Tibial nerve (tissue), 4 donors: ENCODE data around the gene WWC2. TPM values are rescaled to one million over a fixed set of nuclear protein-coding genes. Genes with fewer than 3 reads are reported as not detected.

ENCODE experiments used
- DNase-seq, 2 donors: peaks; one replicate each; pipeline ENCODE4 v3.0.0-alpha.2; 2019; ENCODE audit warnings: low spot score in 2 of 2
- H3K27ac ChIP-seq, 4 donors: fragments of 200-600 bp; sonication (generic) in 3 of 4; one replicate each; pipeline ENCODE4 v1.5.1; 2017 to 2019; ENCODE audit warnings: mild to moderate bottlenecking in 1 of 4
- H3K27me3 ChIP-seq, 2 donors: fragments of 200-600 bp; sonication (generic) in 1 of 2; one replicate each; pipeline versions ENCODE4 v1.5.1 to v1.6.0; 2017 to 2019
- H3K36me3 ChIP-seq, 3 donors: fragments of 200-600 bp; sonication (generic); one replicate each; pipeline ENCODE4 v1.5.1; 2018 to 2019
- H3K4me1 ChIP-seq, 4 donors: fragments of 200-600 bp; sonication (generic) in 3 of 4; one replicate each; pipeline ENCODE4 v1.5.1; 2017 to 2019
- H3K4me3 ChIP-seq, 4 donors: fragments of 200-600 bp; sonication (generic) in 3 of 4; one replicate each; pipeline ENCODE4 v1.5.1; 2017 to 2019; ENCODE audit warnings: mild to moderate bottlenecking in 1 of 4, moderate library complexity in 1 of 4
- H3K9me3 ChIP-seq, 4 donors: fragments of 200-600 bp; sonication (generic) in 3 of 4; one replicate each; pipeline ENCODE4 v1.5.1; 2017 to 2019
- CTCF ChIP-seq, 5 experiments: fragments of 200-600 bp in 3 of 5; fragments of 450-650 bp in 2 of 5; sonication (generic) in 3 of 5; IDR thresholded peaks; one replicate each; pipeline ENCODE4 v1.5.1; 2016 to 2019; ENCODE audit warnings: antibody characterized with exemption in 5 of 5, mild to moderate bottlenecking in 3 of 5, moderate library complexity in 2 of 5
- EP300 ChIP-seq, 2 donors: sonication (generic); formaldehyde crosslinking; IDR thresholded peaks; one replicate each; pipeline ENCODE4 v1.6.1; 2017; ENCODE audit warnings: antibody characterized with exemption in 2 of 2, mild to moderate bottlenecking in 1 of 2
- POLR2A ChIP-seq, 2 donors: fragments of 450-650 bp; IDR thresholded peaks; one replicate each; pipeline ENCODE4 v1.6.1; 2017; ENCODE audit warnings: antibody characterized with exemption in 2 of 2, mild to moderate bottlenecking in 2 of 2, moderate library complexity in 2 of 2
- WGBS, 2 donors: methylation state at CpG; one replicate each; pipeline ENCODE4 v1.1.5; 2018; 5-methylcytosine and 5-hydroxymethylcytosine counted together
- total RNA-seq, 4 donors: library from RNA; depleted of rRNA; stranded (reverse); fragments of >200 nt; gene quantifications; one replicate each; pipeline ENCODE4 v1.1.0, GENCODE V29; 2016

The WWC2 gene
- total RNA-seq, 4 donors from 2014 or later, result 38.2 to 60.9 (median 42.9) TPM

GRCh38 chr4:183348706-183349659, 249.9 kb downstream of the WWC2 start:
- WGBS, 2 donors, result 64 to 70% methylated on average over 17 of the region's 17 CpGs
- TF ChIP-seq CTCF (IDR thresholded peaks at IDR 0.05), result no peak
- TF ChIP-seq POLR2A (IDR thresholded peaks at IDR 0.05), result no peak
- no peak for TF ChIP-seq EP300 (IDR thresholded peaks at IDR 0.05)
- no peak for DNase-seq

GRCh38 chr4:183349673-183350072, 250.6 kb downstream of the WWC2 start:
- DNase-seq, result no peak
- TF ChIP-seq POLR2A (IDR thresholded peaks at IDR 0.05) (no peak), CTCF (IDR thresholded peaks at IDR 0.05) (no peak), EP300 (IDR thresholded peaks at IDR 0.05) (no peak)
- Histone ChIP-seq H3K4me3 (no peak overlapping the region), H3K36me3 (no peaks in the 10 kb centered on the region), H3K4me1 (peaks cover 0 to 3% (median 0%) of the 10 kb centered on the region in 4 donors), H3K9me3 (no peaks in the 10 kb centered on the region), H3K27me3 (no peaks in the 10 kb centered on the region), H3K27ac (no peak overlapping the region)
- WGBS, 2 donors, result 82 to 84% methylated on average over 9 of the region's 9 CpGs

More at GRCh38 chr4:183348706-183349659, 249.9 kb downstream of the WWC2 start:
- Histone ChIP-seq H3K9me3 (no peaks in the 10 kb centered on the region), H3K4me1 (peaks cover 0 to 3% (median 0%) of the 10 kb centered on the region in 4 donors), H3K4me3 (no peak overlapping the region), H3K27ac (no peak overlapping the region), H3K36me3 (no peaks in the 10 kb centered on the region), H3K27me3 (no peaks in the 10 kb centered on the region)

DNA sequence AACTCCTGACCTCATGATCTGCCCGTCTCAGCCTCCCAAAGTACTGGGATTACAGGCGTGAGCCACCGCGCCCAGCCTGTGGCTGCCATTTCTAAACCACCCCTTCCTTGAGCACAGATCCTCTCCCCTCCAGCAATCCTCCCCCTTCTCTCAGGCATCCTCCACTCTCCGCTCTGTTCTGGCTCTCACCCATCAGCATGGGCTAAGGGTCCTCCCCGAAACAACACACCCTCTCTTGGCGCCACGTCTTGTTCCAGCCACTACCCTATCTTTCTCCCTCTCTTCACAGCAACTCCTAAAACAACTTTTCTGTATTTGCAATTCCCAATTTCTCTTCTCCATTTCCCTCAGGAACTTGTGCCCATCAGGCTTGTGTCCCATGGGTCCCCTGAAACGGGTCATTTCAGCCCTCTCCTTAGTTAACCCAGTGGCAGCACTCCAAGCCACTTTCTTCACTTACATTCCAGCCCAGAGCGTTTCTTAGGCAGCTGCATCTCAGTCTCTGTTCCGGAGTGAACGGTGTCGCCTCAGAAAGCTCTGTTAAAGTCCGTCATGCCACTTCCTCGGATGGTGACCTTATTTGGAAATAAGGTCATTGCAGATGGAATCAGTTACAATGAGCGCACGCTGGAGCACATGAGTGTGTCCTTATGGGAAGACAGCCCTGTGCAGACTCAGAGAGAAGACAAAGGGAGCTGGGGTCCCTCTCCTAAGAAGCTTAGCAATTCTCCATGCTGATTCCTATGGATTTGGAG, 251.4 kb downstream of the WWC2 start:
- 69 to 80% methylated on average over 17 of the region's 17 CpGs for WGBS, 2 donors
- H3K9me3 ChIP-seq, result no peaks in the 10 kb centered on the region
- no peaks in the 10 kb centered on the region for H3K27me3 ChIP-seq
- H3K27ac ChIP-seq, result no peak overlapping the region
- DNase-seq, result no peak
- H3K4me1 ChIP-seq, result peaks cover 0 to 3% (median 0%) of the 10 kb centered on the region in 4 donors
- TF ChIP-seq EP300 (IDR thresholded peaks at IDR 0.05), result no peak
- TF ChIP-seq POLR2A (IDR thresholded peaks at IDR 0.05), result no peak
- no peak for TF ChIP-seq CTCF (IDR thresholded peaks at IDR 0.05)
- H3K36me3 ChIP-seq, result no peaks in the 10 kb centered on the region
- H3K4me3 ChIP-seq, result no peak overlapping the region

DNA sequence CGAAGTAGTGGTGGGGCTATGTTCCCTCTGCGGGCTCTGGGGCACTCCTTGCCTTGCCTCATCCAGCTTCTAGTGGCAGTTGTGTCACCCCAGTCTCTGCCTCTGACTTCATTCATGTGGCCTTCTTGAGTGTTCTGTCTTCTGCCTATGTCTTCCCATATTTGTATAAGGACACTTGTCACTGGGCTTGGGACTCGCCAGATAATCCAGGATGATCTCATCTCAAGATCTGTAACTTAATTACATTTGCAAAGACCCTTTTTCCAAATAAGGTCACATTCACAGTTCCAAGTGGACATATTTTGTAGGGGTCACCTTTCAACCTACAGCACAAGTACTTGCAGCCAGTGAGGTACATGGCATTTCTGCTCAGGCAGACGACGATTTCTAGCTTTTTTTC, 253.5 kb downstream of the WWC2 start:
- no peak for DNase-seq
- H3K4me3 ChIP-seq, result no peak overlapping the region
- H3K36me3 ChIP-seq, result no peaks in the 10 kb centered on the region
- TF ChIP-seq POLR2A (IDR thresholded peaks at IDR 0.05) (no peak), CTCF (IDR thresholded peaks at IDR 0.05) (no peak), EP300 (IDR thresholded peaks at IDR 0.05) (no peak)
- peaks cover 0 to 3% (median 0%) of the 10 kb centered on the region in 4 donors for H3K4me1 ChIP-seq
- H3K9me3 ChIP-seq, result no peaks in the 10 kb centered on the region
- no peaks in the 10 kb centered on the region for H3K27me3 ChIP-seq
- H3K27ac ChIP-seq, result no peak overlapping the region
- 79 to 87% methylated on average over 5 of the region's 5 CpGs for WGBS, 2 donors

- WGBS, 2 donors, result 82 to 90% methylated on average over 8 of the region's 8 CpGs
- no peak overlapping the region for H3K27ac ChIP-seq
- no peak for DNase-seq
- no peaks in the 10 kb centered on the region for H3K4me1 ChIP-seq
- TF ChIP-seq CTCF (IDR thresholded peaks at IDR 0.05) (no peak), POLR2A (IDR thresholded peaks at IDR 0.05) (no peak), EP300 (IDR thresholded peaks at IDR 0.05) (no peak)
- no peaks in the 10 kb centered on the region for H3K9me3 ChIP-seq
- H3K36me3 ChIP-seq, result no peaks in the 10 kb centered on the region
- H3K27me3 ChIP-seq, result no peaks in the 10 kb centered on the region
- H3K4me3 ChIP-seq, result no peak overlapping the region
These were observed 254.5 kb downstream of the WWC2 start for GRCh38 chr4:183353557-183353956.
